Mammary epithelial cell (primary cell): ENCODE measurements around the gene RBM27.

Experiments used
- EZH2 ChIP-seq: IDR thresholded peaks from 2 replicates; pipeline ENCODE4 v1.6.1; 2012; ENCODE audit warnings: low read length, inconsistent platforms, borderline replicate concordance
- TF ChIP-seq, protein P1 (sequence below), 2 donors: IDR thresholded peaks in 1 of 2; conservative IDR thresholded peaks in 1 of 2; 2 replicates each; pipeline ENCODE4 v1.5.1; 2011 to 2012; ENCODE audit warnings: inconsistent platforms in 2 of 2, low read length in 2 of 2, mild to moderate bottlenecking in 2 of 2, control low read depth in 1 of 2, low read depth in 1 of 2; ENCODE audit not compliant: insufficient read depth in 1 of 2; ENCODE audit errors: extremely low read depth in 1 of 2

DNA sequence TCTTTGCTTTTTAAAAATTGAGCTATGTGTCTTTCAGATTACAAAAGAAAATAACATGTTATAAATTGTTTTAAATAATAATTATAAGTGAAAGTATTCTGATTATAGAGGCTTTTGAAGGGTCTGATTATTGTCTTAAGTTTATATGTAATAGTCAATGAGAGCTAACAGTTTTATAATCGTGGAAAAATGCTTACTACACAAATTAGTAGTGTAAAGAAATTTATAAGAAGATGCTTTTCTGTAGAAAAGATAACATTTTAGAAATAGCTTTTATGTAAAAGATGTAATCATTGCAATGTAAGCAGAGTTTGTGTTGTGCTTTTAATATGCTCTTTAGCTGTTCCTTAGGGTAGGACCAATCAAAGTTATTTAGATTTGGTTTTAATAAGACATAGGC, 18.6 kb downstream of the RBM27 start:
- TF ChIP-seq, protein P1, sequence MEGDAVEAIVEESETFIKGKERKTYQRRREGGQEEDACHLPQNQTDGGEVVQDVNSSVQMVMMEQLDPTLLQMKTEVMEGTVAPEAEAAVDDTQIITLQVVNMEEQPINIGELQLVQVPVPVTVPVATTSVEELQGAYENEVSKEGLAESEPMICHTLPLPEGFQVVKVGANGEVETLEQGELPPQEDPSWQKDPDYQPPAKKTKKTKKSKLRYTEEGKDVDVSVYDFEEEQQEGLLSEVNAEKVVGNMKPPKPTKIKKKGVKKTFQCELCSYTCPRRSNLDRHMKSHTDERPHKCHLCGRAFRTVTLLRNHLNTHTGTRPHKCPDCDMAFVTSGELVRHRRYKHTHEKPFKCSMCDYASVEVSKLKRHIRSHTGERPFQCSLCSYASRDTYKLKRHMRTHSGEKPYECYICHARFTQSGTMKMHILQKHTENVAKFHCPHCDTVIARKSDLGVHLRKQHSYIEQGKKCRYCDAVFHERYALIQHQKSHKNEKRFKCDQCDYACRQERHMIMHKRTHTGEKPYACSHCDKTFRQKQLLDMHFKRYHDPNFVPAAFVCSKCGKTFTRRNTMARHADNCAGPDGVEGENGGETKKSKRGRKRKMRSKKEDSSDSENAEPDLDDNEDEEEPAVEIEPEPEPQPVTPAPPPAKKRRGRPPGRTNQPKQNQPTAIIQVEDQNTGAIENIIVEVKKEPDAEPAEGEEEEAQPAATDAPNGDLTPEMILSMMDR (conservative IDR thresholded peaks at IDR 0.05 in 1 of 2, IDR thresholded peaks at IDR 0.05 in 1 of 2; ENCODE audit: extremely low read depth in 1 of 2, insufficient read depth in 1 of 2, low read depth in 1 of 2, low read length in 2 of 2) = no peak
- no peak for TF ChIP-seq EZH2
